Body of pancreas (tissue), 4 donors: ENCODE data around the gene ATF6B. TPM values are rescaled to one million over a fixed set of nuclear protein-coding genes. Genes with fewer than 3 reads are reported as not detected.

ENCODE experiments used
- ATAC-seq: fragments of 150-250 bp; one replicate; pipeline ENCODE4 v1.9.1; 2016
- DNase-seq, 4 donors: peaks; one replicate each; pipeline ENCODE4 v3.0.0-alpha.2; 2019
- H3K27ac ChIP-seq, 4 donors: fragments of 200-600 bp; sonication (generic); 1 replicate in 3 of 4; 2 replicates in 1 of 4; pipeline versions ENCODE4 v1.5.1 to v1.6.1; 2016 to 2019; ENCODE audit warnings: mild to moderate bottlenecking in 1 of 4, mixed read lengths in 1 of 4, moderate library complexity in 1 of 4
- H3K27me3 ChIP-seq, 2 donors: fragments of 200-600 bp; sonication (generic); one replicate each; pipeline ENCODE4 v1.6.0; 2016; ENCODE audit warnings: mild to moderate bottlenecking in 1 of 2
- H3K36me3 ChIP-seq, 2 donors: fragments of 200-600 bp; sonication (generic); replicated peaks in 1 of 2; 2 replicates each; pipeline ENCODE4 v1.5.1; 2016; ENCODE audit warnings: low read depth in 2 of 2; ENCODE audit not compliant: insufficient read depth in 1 of 2
- H3K4me1 ChIP-seq: fragments of 200-600 bp; sonication (generic); one replicate; pipeline ENCODE4 v1.6.0; 2016
- H3K4me3 ChIP-seq, 2 donors: fragments of 200-600 bp; sonication (generic); 1 replicate in 1 of 2; 2 replicates in 1 of 2; pipeline ENCODE4 v1.5.1; 2016 to 2019
- H3K9me3 ChIP-seq, 3 donors: fragments of 200-600 bp; sonication (generic); 1 replicate in 2 of 3; 2 replicates in 1 of 3; pipeline ENCODE4 v1.5.1; 2016
- CTCF ChIP-seq, 7 experiments: fragments of 450-650 bp in 4 of 7; fragments of 200-600 bp in 3 of 7; sonication (generic) in 3 of 7; IDR thresholded peaks; one replicate each; pipeline ENCODE4 v1.5.1; 2016 to 2019; ENCODE audit warnings: antibody characterized with exemption in 7 of 7
- POLR2A ChIP-seq, 3 donors: fragments of 450-650 bp; IDR thresholded peaks; one replicate each; pipeline ENCODE4 v1.6.1; 2016; ENCODE audit warnings: antibody characterized with exemption in 3 of 3, mild to moderate bottlenecking in 2 of 3
- WGBS, 2 donors: methylation state at CpG; one replicate each; pipeline ENCODE4 v1.1.5; 2017; 5-methylcytosine and 5-hydroxymethylcytosine counted together
- intact Hi-C: fragments of 100-400 bp; cut with DNase I; formaldehyde crosslinking; loops from one replicate; pipeline ENCODE4 v1.15.1; 2023
- total RNA-seq, 2 donors: library from RNA; depleted of rRNA; stranded (reverse); fragments of >200 nt; gene quantifications; one replicate each; pipeline ENCODE4 v1.1.0, GENCODE V29; 2016

The ATF6B gene
- total RNA-seq, 2 donors from 2014 or later, result 26.5 to 32.3 TPM

- Histone ChIP-seq H3K4me3 (no peak overlapping the region), H3K27ac (no peak overlapping the region), H3K4me1 (no peaks in the 10 kb centered on the region), H3K36me3 (peaks cover 0 to 1% of the 10 kb centered on the region in 2 donors), H3K27me3 (no peaks in the 10 kb centered on the region), H3K9me3 (no peaks in the 10 kb centered on the region)
- no peak for ATAC-seq
- 80 to 90% methylated on average over 7 to 11 of the region's 11 CpGs for WGBS, 2 donors
- intact Hi-C loops, result no loop called here
- TF ChIP-seq CTCF (IDR thresholded peaks at IDR 0.05), result no peak
- TF ChIP-seq POLR2A (IDR thresholded peaks at IDR 0.05), result no peak
- no peak for DNase-seq
Observed at GRCh38 chr6:32168807-32169591, 41.0 kb upstream of the ATF6B start.

DNA sequence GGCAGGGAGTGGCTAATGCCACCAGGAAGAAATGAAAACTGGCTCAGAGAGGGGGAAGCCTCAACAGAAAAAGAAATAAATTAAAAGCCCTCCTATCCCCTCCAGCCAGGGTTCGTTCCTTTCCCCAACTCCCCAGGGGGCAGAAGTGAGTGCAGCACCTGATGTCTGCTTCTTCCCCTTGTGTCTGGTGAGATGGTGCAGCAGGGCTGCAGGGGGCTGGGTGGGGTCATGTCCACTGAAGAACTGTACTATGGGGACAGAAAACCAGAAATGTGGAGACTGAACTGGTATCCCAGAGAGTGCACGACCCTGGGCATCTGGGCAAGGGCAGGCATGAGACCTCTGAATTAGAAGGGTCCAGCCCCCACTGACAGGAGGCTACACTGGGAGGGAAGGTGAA, 40.3 kb upstream of the ATF6B start:
- Histone ChIP-seq H3K36me3 (peaks cover 0 to 1% of the 10 kb centered on the region in 2 donors), H3K27me3 (no peaks in the 10 kb centered on the region), H3K4me3 (no peak overlapping the region), H3K9me3 (no peaks in the 10 kb centered on the region), H3K27ac (no peak overlapping the region), H3K4me1 (no peaks in the 10 kb centered on the region)
- TF ChIP-seq POLR2A (IDR thresholded peaks at IDR 0.05), result no peak
- no peak for TF ChIP-seq CTCF (IDR thresholded peaks at IDR 0.05)
- ATAC-seq, result no peak
- intact Hi-C loops, result no loop called here
- no peak for DNase-seq
- 75 to 89% methylated on average over 2 of the region's 2 CpGs for WGBS, 2 donors

GRCh38 chr6:32167761-32168262, 39.8 kb upstream of the ATF6B start:
- Histone ChIP-seq H3K4me3 (no peak overlapping the region), H3K27ac (no peak overlapping the region), H3K4me1 (no peaks in the 10 kb centered on the region), H3K9me3 (no peaks in the 10 kb centered on the region), H3K27me3 (no peaks in the 10 kb centered on the region), H3K36me3 (peaks cover 0 to 1% of the 10 kb centered on the region in 2 donors)
- intact Hi-C loops, result no loop called here
- DNase-seq (no peak), ATAC-seq (no peak)
- WGBS, 2 donors, result 39 to 41% methylated on average over 6 of the region's 6 CpGs
- no peak for TF ChIP-seq POLR2A (IDR thresholded peaks at IDR 0.05)
- TF ChIP-seq CTCF (IDR thresholded peaks at IDR 0.05), result no peak

GRCh38 chr6:32167154-32167760, 39.2 kb upstream of the ATF6B start:
- intact Hi-C loops, result no loop called here
- H3K4me1 ChIP-seq, result no peaks in the 10 kb centered on the region
- DNase-seq (no peak), ATAC-seq (no peak)
- peaks cover 0 to 1% of the 10 kb centered on the region in 2 donors for H3K36me3 ChIP-seq
- H3K27me3 ChIP-seq, result no peaks in the 10 kb centered on the region
- H3K9me3 ChIP-seq, result no peaks in the 10 kb centered on the region
- TF ChIP-seq POLR2A (IDR thresholded peaks at IDR 0.05), result no peak
- no peak for TF ChIP-seq CTCF (IDR thresholded peaks at IDR 0.05)
- 92% methylated on average over 10 to 31 of the region's 32 CpGs for WGBS, 2 donors
- no peak overlapping the region for H3K4me3 ChIP-seq
- no peak overlapping the region for H3K27ac ChIP-seq
